G401 (cell line): ENCODE data around the gene SUSD4. TPM values are rescaled to one million over a fixed set of nuclear protein-coding genes. Genes with fewer than 3 reads are reported as not detected.

Source experiments
- DNase-seq: peaks from one replicate; pipeline ENCODE4 v3.0.0-alpha.2; 2015; ENCODE audit warnings: low spot score
- in situ Hi-C: cut with HindIII; loops from 2 replicates; pipeline ENCODE4 v1.10.0; 2016; ENCODE audit warnings: low sequenced_read_pairs, mixed read lengths
- total RNA-seq: library from RNA; depleted of rRNA; stranded (reverse); fragments of >200 nt; shearing (Covaris generic); gene quantifications from 2 replicates; pipeline ENCODE4 v1.2.3, GENCODE V29; 2014

The SUSD4 gene
- total RNA-seq, 1 experiment from 2014 or later: not detected

DNA sequence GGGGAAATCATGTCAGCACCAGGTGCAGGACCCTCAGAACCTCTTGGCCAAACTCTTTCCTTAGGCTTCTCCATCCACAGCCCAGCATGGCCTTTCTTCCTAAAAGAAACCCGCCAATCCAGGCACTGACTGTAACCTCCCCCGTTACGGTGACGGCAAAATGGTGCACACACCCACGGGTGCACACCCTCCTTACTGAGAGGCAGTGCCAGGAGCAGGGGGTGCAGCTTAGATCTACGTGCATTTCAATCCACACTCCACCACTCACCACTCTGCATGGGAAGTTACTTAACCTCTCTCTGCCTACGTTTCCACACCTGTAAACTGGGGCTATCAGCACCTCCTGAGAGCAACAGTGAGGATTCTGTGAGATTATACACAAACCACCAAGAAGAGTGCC lies 31.0 kb downstream of the SUSD4 start:
- DNase-seq: no peak
- in situ Hi-C loops: no loop called here

DNA sequence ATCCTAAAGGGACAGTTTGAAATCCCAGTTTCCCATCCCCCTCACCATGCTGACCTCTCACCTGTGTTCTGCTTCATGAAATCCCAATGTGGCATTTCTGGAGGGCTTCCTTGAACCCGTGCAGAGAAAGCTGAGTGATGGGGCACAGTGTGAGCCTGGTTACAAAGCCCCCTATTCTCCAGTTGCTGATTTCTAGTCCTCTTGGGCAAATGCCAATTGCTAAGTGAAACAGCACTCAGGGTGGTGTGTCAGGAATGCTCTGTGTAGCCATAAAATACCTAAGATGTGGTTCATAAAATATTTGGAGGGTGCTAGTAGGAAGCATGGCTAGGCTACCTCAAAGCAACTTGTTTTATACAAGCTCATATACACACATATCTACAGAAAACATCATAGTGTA lies 32.0 kb downstream of the SUSD4 start:
- DNase-seq: no peak
- in situ Hi-C loops: no loop called here

DNA sequence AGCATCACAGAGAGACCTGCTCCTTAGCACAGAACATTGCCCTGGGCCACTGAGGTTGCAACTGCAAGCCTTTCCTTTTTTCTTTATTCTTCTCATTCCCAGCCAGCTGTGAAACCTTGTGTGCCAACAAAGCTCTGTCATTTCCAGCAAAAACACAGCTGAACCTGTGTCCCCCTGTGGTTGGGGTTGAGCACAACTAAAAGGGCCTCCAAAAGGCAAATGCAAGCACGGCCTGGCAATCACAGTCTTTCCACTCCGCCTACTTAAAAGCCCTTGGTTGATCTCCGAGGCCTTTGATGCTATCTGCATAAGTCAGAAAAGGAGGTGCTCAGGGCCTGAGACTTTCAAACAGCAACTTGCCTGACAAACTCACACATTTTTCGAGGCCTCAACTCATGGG lies 32.7 kb downstream of the SUSD4 start:
- no peak for DNase-seq
- in situ Hi-C loops: no loop called here

DNA sequence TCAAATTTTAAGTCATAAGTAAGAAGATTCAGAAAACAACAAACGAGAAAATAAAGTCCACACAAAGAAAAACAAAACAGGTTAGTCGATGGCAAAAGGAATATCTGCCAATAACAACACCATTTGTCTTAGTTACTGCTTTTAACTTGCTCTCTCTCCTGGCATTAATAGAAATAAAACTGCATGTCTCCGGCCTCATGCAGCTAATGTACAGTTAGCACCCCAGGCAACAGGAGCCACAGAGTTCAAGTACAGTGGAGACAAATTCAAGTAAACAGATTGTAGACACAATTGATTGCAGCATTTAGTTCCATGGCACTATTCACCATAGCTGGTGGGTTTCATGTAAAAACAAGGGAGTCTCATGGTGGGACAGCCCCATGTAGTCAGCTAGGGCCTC lies 33.5 kb downstream of the SUSD4 start:
- in situ Hi-C loops: no loop called here
- no peak for DNase-seq

DNA sequence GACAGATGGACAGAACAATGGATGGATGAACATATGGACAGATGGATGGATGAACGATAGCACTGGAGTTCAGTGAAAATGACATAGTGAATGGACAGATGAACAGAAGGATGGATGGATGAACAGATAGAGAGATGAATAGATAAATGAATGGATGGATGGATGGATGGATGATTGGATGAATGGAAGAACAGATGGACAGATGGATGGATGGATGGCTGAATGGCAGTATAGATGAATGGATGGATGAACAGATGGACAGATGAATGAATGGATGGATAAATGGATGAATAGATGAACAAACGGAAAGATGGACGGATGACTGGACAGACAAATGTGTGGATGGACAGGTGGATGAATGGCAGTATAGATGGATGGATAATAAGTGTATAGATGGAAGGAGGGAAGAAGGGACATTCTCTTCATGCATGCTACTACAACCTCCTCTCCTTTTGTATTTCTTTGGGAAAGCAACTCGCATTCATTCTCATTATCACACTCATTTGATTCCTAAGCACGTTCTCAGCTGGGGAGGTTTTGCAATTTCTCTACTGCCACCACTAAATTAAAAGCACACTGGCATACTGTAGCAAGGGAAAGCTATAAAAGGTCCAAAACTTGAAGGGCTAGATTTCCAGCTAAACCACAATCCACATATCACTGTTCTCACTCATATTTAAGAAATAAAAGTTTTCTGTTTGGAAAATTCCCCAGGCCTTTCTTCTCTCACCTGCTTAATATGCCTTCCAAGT lies 34.1 kb downstream of the SUSD4 start:
- DNase-seq: no peak

DNA sequence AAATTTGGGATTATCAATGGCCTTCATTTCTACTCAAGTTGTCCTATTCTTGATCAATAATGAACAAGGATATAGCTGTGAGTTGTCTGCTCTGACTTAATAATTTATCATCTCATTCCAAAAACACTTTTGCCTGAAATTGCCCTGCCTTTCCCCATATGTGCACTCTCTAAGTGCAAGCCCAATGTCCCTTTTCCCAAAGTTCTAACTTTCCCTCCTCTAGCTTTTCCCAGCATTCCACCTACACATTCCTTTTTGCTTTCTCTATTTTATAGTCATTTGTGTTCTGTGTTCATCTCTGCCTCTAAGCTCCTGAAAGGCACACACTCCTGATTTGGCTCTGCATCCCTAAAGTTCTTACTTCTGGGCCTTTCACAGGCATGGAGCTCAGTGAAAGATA lies 34.7 kb downstream of the SUSD4 start:
- in situ Hi-C loops: no loop called here
- no peak for DNase-seq

More for the DNA sequence above, 34.1 kb downstream of the SUSD4 start:
- in situ Hi-C loops: no loop called here

DNA sequence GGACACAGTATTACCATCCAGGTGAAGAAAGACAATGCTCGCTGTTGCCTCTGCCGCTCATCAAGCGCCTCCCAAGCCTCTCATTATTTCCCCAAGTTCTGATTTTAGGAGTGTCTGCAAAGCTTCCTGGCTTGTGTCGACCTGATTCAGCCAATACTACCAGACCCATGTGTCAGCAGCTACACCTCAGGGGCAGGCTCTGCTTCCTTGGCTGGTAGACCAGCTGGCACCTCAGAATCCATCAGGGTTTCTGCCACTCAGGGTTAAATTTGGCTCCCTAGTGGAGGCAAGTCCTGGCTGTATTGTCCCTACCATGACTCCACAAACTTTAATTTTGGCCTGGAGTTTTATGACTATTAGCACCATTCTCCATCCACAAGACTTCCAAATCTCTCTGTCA lies 35.4 kb downstream of the SUSD4 start:
- DNase-seq: no peak
- in situ Hi-C loops: no loop called here

DNA sequence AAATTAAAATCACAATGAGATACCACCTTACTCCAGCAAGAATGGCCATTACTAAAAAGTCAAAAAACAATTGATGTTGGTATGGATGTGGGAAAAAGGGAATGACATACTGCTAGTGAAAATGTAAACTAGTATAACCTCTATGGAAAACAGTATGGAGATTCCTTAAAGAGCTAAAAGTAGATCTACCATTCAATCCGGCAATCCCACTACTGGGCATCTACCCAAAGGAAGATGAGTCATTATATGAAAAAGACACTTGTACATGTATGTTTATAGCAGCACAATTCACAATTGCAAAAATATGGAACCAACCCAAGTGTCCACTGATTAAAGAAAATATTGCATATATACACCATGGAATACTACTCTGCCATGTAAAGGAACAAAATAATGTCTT lies 37.2 kb downstream of the SUSD4 start:
- in situ Hi-C loops: no loop called here
- no peak for DNase-seq

DNA sequence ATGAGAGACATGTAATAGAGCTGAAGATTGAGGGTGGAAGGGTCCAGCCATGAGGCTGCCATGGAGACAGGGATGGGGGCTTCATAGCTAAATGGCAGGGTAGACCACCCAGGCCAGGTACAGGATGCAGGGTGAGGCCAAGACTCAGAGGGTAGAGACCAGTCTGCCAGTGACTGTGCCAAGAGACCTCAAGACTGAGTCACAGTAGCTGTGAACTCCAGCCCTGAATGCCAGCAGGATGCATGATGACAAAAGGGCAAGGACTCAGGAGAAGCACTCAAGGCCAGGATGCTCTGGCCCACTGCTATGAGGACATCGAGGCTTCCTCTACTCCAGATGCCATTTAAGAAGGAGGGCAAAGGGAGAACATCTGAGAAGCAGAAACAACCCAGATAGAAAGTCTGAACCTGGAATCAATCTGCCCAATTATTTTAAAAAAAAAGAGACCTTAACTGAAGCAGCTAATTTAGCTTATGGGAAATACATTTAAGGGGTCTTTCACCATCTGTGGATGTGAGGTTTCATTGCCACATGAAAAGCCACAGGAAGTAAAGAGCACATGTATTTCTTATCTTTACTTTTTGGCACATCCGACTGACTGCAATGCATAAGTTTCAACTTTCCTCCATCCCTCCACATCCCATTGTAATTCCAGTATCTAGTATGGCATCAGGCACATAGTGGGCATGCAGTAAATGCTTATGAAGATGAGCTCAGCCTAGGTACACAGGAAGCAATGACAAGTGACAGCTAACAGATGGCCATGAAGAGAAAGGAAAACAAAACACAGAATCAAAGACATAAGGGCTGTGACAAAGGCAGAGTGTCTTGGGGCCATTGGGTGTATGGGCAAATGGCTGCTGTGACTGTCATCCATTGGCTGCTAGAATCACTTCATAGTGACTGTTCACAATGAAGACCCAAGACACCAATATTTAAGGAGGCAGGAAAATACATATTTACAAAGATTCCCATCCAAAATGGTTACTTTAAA lies 40.2 kb downstream of the SUSD4 start:
- DNase-seq: no peak
- in situ Hi-C loops: no loop called here

DNA sequence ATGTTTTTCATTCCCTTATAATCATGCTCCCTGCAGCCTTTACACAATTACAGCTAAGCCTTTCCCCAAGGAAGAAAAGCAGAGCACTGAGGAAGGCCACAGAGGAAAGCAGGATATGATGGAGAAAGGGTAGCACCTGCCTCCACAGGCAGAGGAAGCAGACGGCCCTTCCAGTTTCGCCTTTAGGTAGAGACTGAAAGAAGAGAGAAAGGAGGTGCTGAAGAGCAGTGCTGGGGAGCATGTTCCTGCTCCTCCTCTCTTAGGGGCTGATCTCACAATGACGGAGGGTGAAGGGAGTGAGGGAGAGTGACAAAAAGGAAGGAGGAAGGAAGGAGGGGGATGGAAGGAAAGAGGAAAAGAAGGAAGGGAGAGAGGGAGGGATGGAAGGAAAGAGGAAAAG lies 41.1 kb downstream of the SUSD4 start:
- in situ Hi-C loops: no loop called here
- DNase-seq: no peak

DNA sequence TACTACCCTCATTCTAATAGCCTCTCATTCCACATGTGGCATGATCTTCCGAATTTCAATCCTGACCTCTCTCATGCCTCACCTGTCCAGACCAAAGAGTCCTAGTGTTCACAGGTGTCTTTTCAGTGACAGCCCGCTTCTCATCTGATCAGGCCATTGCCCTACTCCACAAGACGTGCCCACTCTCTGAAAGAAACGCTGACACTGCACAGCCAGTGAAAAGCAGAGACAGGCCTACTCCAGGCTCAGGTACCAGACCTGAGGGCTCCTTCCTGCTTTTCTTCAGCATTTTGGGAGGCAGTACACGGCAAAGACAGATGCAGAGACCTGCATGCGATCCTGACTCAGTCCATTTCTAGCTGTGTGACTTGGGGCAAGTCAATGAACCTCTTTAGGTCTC lies 43.0 kb downstream of the SUSD4 start:
- DNase-seq: no peak
- in situ Hi-C loops: no loop called here

DNA sequence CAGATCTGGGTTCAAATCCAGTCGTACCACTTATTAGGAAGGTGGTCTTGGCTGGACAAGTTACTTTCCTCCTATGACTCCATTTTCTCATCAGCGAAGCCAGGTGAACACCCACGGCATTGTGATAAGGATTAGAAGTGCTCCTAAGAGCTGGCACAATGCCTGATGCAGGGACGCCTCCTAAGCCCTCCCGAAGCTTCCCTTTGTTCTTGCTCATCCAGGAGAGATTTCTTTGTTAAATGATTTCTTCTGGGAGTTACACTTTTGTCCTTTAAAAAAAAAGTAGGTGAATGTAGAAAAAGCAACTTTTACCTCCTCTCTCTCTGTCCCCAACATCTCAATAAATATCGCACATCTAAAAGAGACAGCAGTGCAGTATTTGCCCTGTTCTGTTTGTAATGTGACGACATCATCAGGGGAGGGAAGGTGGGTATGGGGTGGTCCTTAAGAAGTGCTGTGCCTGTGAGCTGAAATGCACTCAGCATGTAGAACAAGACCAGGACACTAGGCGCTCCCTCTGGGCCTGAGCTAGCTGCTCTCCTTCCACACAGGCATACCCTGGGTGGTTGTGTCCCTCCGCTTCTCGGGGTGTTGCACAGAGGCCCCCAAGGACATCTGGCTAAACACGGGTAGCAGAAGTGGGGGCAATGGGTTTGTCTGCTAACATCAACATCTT lies 43.9 kb downstream of the SUSD4 start:
- DNase-seq: no peak
- in situ Hi-C loops: no loop called here

DNA sequence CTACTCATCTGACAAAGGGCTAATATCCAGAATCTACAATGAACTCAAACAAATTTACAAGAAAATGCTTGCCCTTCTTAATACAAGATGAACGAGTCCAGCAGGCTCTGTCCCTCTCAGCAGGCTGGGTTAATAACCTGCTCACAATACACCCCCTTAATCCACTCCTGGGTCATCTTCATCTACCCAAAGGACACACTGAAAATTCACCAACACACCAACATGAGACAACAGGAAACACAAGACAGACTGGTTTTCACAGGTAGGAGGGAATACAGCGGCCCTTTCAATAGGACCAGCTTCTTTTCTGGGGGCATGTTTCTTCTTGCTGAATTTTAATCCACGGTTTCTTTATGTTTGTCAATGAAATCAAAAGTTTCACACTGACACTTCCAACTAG lies 44.6 kb downstream of the SUSD4 start:
- in situ Hi-C loops: no loop called here
- no peak for DNase-seq

DNA sequence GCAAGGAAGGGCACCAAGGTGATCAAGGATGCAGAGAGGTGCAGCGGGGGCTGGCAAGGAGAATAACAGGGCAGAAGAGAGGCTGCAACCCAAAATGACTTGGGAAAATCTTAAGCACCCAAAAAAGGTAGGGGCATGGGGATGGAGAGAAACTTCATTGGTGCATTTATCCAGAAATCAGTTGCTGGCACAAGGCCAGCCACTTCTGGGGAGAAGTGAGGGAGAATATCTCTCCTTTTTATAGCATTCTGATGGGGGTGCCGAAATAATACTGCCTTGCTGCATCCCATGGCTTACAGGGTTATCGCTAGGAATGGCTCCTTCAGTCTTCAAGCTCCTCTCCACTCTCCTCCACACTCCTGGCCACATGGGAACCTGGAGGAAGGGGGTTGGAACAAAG lies 47.9 kb downstream of the SUSD4 start:
- in situ Hi-C loops: no loop called here
- DNase-seq: no peak

DNA sequence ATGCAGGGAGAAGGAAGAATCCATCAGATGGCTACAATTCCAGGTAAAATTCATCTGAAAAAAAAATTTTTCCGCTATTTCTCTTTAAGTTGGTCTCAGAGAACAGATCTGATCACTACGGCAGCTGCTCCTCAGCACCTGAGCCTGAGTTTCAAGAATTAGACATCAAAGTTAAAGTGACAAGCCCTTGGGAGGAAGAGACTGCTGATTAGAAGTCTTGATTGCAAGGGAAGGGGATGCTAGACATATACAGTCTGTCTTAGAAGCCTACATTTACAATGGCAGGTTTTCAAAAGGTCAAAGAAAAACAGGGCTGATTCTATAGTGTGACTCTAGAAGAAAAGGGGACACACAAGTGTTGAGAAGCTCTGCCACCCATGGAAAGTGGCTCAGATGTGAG lies 48.3 kb downstream of the SUSD4 start:
- no peak for DNase-seq
- in situ Hi-C loops: no loop called here

DNA sequence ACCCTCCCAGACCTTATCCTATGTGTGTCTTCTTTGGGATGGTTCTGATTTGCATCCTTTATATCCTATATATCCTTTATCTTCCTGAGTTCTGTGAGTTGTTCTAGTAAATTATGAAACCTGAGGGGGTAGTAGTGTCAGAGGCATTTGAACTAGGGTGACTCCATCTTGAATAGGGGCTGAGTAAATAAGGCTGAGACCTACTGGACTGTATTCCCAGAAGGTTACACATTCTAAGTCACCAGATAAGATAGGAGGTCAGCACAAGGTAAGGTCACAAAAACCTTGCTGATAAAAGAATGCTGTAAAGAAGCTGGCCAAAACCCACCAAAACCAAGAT lies 50.6 kb downstream of the SUSD4 start:
- in situ Hi-C loops: no loop called here
- DNase-seq: no peak

DNA sequence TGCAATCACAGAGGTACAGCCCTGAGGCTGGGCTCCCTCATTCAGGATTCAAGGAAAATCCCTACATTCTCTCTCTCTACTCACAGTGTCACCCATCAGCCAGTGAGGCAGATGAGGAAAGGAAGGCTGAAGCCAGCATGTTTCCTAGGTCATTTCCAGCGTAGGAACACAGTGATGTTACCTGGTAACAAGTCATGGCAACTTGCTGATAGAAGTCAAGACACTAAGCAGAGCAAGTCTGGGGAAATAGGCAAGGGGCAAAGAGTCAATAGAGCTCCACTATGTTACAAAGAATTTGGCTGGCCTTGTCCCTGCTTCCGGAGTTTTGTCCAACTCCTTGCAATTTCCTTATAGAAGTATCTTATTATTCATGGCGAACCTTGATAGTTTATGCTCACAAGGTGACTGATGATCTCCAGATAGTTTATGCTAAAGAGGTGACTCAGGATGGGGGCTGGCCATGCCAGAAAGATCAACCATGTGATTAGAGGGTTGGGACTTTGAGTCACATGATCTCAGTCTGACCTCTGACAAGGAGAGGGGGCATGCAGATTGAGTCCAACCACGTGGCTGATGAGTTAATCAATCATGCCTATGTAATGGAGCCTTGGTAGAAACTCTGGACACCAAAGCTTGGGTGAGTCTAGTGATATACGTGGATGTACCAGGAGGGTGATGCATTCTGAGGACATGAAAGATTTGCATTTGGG lies 51.1 kb downstream of the SUSD4 start:
- in situ Hi-C loops: no loop called here

DNA sequence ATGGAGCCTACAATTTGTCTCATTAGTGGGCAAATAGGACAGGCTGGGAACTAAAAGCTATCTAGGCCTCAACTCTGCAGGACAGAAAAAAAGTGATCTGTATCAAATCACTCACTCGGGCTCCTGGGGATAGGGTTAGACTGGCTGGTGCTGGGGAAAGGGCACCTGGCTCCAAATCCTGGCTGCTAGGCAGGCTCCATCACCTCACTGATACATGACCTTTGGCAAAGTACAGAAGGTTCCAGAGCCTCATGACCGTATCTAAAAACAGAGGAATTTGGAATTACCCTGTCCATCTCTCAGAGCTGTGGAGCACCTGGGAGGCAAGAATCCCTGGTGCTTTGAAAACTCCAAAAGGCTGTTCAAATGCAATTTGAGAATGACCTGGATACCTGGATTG lies 51.7 kb downstream of the SUSD4 start:
- in situ Hi-C loops: no loop called here
- no peak for DNase-seq

More for the DNA sequence above, 51.1 kb downstream of the SUSD4 start:
- DNase-seq: no peak

DNA sequence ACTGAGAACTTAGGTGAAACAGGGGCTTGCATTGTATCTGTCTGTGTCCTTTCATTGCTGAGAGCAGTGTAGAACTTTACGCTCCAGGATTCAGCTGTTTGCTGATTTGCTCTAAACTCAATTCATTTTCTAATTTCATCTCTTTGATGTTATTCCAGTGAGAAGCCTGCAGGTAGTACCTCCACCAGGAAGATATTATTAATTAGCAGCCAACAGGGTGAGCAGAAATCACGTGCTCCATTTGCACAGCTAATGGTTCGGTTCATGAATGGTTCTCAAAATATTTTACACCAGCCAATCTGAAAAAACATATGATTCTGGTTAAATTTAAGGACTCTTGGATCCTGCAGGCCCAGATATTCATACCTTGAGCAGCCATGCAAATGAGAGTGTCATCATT lies 52.1 kb downstream of the SUSD4 start:
- in situ Hi-C loops: no loop called here
- no peak for DNase-seq
